ENCODE measurements around the gene FBXO17. TPM values are rescaled to one million over a fixed set of nuclear protein-coding genes. Genes with fewer than 3 reads are reported as not detected.

Gene FBXO17
- total and polyA plus RNA-seq, 12 donors: 4.1 to 18.7 (median 9.4) TPM

- Histone ChIP-seq H3K9me3 (replicated peaks in 1 of 3) (no peaks in the 10 kb centered on the region), H3K27ac (peak overlapping the region in 3 of 5 donors; percentile 46 to 75 (median 48)), H3K36me3 (replicated peaks in 1 of 2) (peaks cover 0 to 36% of the 10 kb centered on the region in 2 donors), H3K4me1 (replicated peaks in 1 of 2) (peaks cover 6 to 14% of the 10 kb centered on the region in 2 donors), H3K4me3 (peak overlapping the region in 1 of 4 donors; percentile 35), H3K27me3 (no peaks in the 10 kb centered on the region)
- TF ChIP-seq POLR2A (IDR thresholded peaks at IDR 0.05) (no peak), CTCF (IDR thresholded peaks at IDR 0.05) (no peak)
- WGBS, 4 donors: 61 to 66% (median 65%) methylated on average over 4 to 5 of the region's 5 CpGs
- intact Hi-C loops (cut with DNase I): no loop called here
- peak in 2 of 7 donors; percentile 32 to 39 for DNase-seq
These were observed 82.7 kb downstream of the FBXO17 start for GRCh38 chr19:38892841-38893240.

- no peaks in the 10 kb centered on the region for H3K9me3 ChIP-seq (replicated peaks in 1 of 3)
- H3K4me1 ChIP-seq (replicated peaks in 1 of 2): peaks cover 6 to 10% of the 10 kb centered on the region in 2 donors
- intact Hi-C loops (cut with DNase I): no loop called here
- 88 to 95% (median 89%) methylated on average over 4 to 6 of the region's 6 CpGs for WGBS, 4 donors
- H3K36me3 ChIP-seq (replicated peaks in 1 of 2): peaks cover 0 to 36% of the 10 kb centered on the region in 2 donors
- H3K27ac ChIP-seq: no peak overlapping the region
- no peak for DNase-seq
- TF ChIP-seq CTCF (IDR thresholded peaks at IDR 0.05) (no peak), POLR2A (IDR thresholded peaks at IDR 0.05) (no peak)
- no peaks in the 10 kb centered on the region for H3K27me3 ChIP-seq
- no peak overlapping the region for H3K4me3 ChIP-seq
These were observed 83.8 kb downstream of the FBXO17 start for GRCh38 chr19:38891771-38892170.

Other genes starting within 250 kb of the FBXO17 start
- gene CAPN12, start 231.3 kb downstream of the FBXO17 start, total RNA-seq: 1 to 10 TPM in 5 of 9 donors, under 1 TPM in 3, not detected in 1; 0.39 to 5.0 (median 3.3) TPM
- gene CAPN12, start 231.3 kb downstream of the FBXO17 start, polyA plus RNA-seq: 10 to 100 TPM in 2 of 3 donors, under 1 TPM in 1; 0.68 to 23.1 (median 11.2) TPM
- not detected for gene LGALS7, start 202.2 kb downstream of the FBXO17 start, total RNA-seq
- not detected for gene LGALS7, start 202.2 kb downstream of the FBXO17 start, polyA plus RNA-seq
- gene LGALS7B, start 186.5 kb downstream of the FBXO17 start, total RNA-seq: under 1 TPM in 1 of 9 donors, not detected in 8; 0.33 TPM
- 1 to 10 TPM in 1 of 3 donors, not detected in 2; 1.0 TPM for gene LGALS7B, start 186.5 kb downstream of the FBXO17 start, polyA plus RNA-seq
- 1 to 10 TPM in 2 of 9 donors, under 1 TPM in 2, not detected in 5; 0.30 to 3.1 (median 1.4) TPM for gene LGALS4, start 162.8 kb downstream of the FBXO17 start, total RNA-seq
- 1 to 10 TPM in 2 of 3 donors, under 1 TPM in 1; 0.64 to 4.5 (median 1.5) TPM for gene LGALS4, start 162.8 kb downstream of the FBXO17 start, polyA plus RNA-seq
- gene ECH1, start 143.9 kb downstream of the FBXO17 start, total RNA-seq: 100 to 1,000 TPM; 161 to 570 (median 425) TPM
- gene ECH1, start 143.9 kb downstream of the FBXO17 start, polyA plus RNA-seq: 100 to 1,000 TPM; 308 to 701 (median 481) TPM
- 100 to 1,000 TPM; 133 to 295 (median 200) TPM for gene HNRNPL, start 125.8 kb downstream of the FBXO17 start, total RNA-seq
- 100 to 1,000 TPM; 195 to 241 (median 220) TPM for gene HNRNPL, start 125.8 kb downstream of the FBXO17 start, polyA plus RNA-seq
- 10 to 100 TPM in 1 of 9 donors, 1 to 10 TPM in 7, under 1 TPM in 1; 0.54 to 11.4 (median 4.8) TPM for gene RINL, start 97.5 kb downstream of the FBXO17 start, total RNA-seq
- 10 to 100 TPM in 1 of 3 donors, 1 to 10 TPM in 2; 5.6 to 24.1 (median 7.1) TPM for gene RINL, start 97.5 kb downstream of the FBXO17 start, polyA plus RNA-seq
- 100 to 1,000 TPM in 4 of 9 donors, 10 to 100 TPM in 5; 46.4 to 145 (median 70.4) TPM for gene SIRT2, start 76.1 kb downstream of the FBXO17 start, total RNA-seq
- gene SIRT2, start 76.1 kb downstream of the FBXO17 start, polyA plus RNA-seq: 10 to 100 TPM; 50.3 to 79.4 (median 51.1) TPM
- 10 to 100 TPM; 17.2 to 51.6 (median 29.3) TPM for gene NFKBIB, start 75.8 kb downstream of the FBXO17 start, total RNA-seq
- 10 to 100 TPM; 12.4 to 73.0 (median 36.1) TPM for gene NFKBIB, start 75.8 kb downstream of the FBXO17 start, polyA plus RNA-seq
- under 1 TPM in 3 of 9 donors, not detected in 6; 0.44 to 0.54 (median 0.47) TPM for gene CCER2, start 63.6 kb downstream of the FBXO17 start, total RNA-seq
- gene CCER2, start 63.6 kb downstream of the FBXO17 start, polyA plus RNA-seq: 1 to 10 TPM in 2 of 3 donors, under 1 TPM in 1; 0.15 to 4.4 (median 2.4) TPM
- gene SARS2, start 45.0 kb downstream of the FBXO17 start, total RNA-seq: 10 to 100 TPM; 20.2 to 41.4 (median 35.1) TPM
- 100 to 1,000 TPM in 2 of 3 donors, 1 to 10 TPM in 1; 9.1 to 116 (median 108) TPM for gene SARS2, start 45.0 kb downstream of the FBXO17 start, polyA plus RNA-seq
- gene MRPS12, start 44.8 kb downstream of the FBXO17 start, total RNA-seq: 10 to 100 TPM; 38.2 to 64.4 (median 45.2) TPM
- gene MRPS12, start 44.8 kb downstream of the FBXO17 start, polyA plus RNA-seq: 10 to 100 TPM; 14.6 to 27.0 (median 22.4) TPM
- 10 to 100 TPM in 2 of 9 donors, 1 to 10 TPM in 7; 1.8 to 17.2 (median 3.6) TPM for gene FBXO27, start 56.8 kb upstream of the FBXO17 start, total RNA-seq
- 1 to 10 TPM; 1.1 to 2.3 (median 2.0) TPM for gene FBXO27, start 56.8 kb upstream of the FBXO17 start, polyA plus RNA-seq
- not detected for gene ACP7, start 108.6 kb upstream of the FBXO17 start, total RNA-seq
- not detected for gene ACP7, start 108.6 kb upstream of the FBXO17 start, polyA plus RNA-seq
- 10 to 100 TPM in 8 of 9 donors, 1 to 10 TPM in 1; 7.5 to 61.0 (median 20.1) TPM for gene PAK4, start 150.0 kb upstream of the FBXO17 start, total RNA-seq
- gene PAK4, start 150.0 kb upstream of the FBXO17 start, polyA plus RNA-seq: 10 to 100 TPM in 2 of 3 donors, 1 to 10 TPM in 1; 7.2 to 33.1 (median 27.5) TPM
- gene NCCRP1, start 221.2 kb upstream of the FBXO17 start, total RNA-seq: under 1 TPM in 3 of 9 donors, not detected in 6; 0.11 to 0.78 (median 0.11) TPM
- gene NCCRP1, start 221.2 kb upstream of the FBXO17 start, polyA plus RNA-seq: under 1 TPM in 2 of 3 donors, not detected in 1; 0.10 to 0.32 TPM
- under 1 TPM in 3 of 9 donors, not detected in 6; 0.43 to 0.76 (median 0.67) TPM for gene SYCN, start 228.5 kb upstream of the FBXO17 start, total RNA-seq
- gene SYCN, start 228.5 kb upstream of the FBXO17 start, polyA plus RNA-seq: not detected

All from adrenal gland (tissue), 12 donors.